Trophoblast cell (in vitro differentiated cells and primary cell): Measurements from ENCODE around the gene PDIA6.
A peak's percentile ranks its signal among the peaks of the same experiment; 100 is the strongest.

Source experiments
- DNase-seq, 2 donors: peaks; one replicate each; pipeline ENCODE4 v3.0.0-alpha.2; 2016
- H2AFZ ChIP-seq: 2 replicates; pipeline ENCODE4 v1.6.1; 2013; ENCODE audit warnings: low read length, moderate library complexity, mild to moderate bottlenecking; ENCODE audit not compliant: insufficient read depth, poor library complexity
- H2AK5ac ChIP-seq: 2 replicates; pipeline ENCODE4 v1.6.1; 2013; ENCODE audit warnings: mild to moderate bottlenecking, low read length
- H2BK120ac ChIP-seq: 2 replicates; pipeline ENCODE4 v1.6.1; 2013; ENCODE audit warnings: low read length, mild to moderate bottlenecking, moderate library complexity; ENCODE audit not compliant: insufficient read depth, poor library complexity
- H2BK12ac ChIP-seq: 2 replicates; pipeline ENCODE4 v1.6.1; 2013; ENCODE audit warnings: mild to moderate bottlenecking, low read length, moderate library complexity
- H2BK5ac ChIP-seq: 2 replicates; pipeline ENCODE4 v1.6.1; 2013; ENCODE audit warnings: low read length, low read depth, moderate library complexity, mild to moderate bottlenecking; ENCODE audit not compliant: poor library complexity
- H3K14ac ChIP-seq: 2 replicates; pipeline ENCODE4 v1.6.1; 2013; ENCODE audit warnings: mild to moderate bottlenecking, low read length
- H3K18ac ChIP-seq: 2 replicates; pipeline ENCODE4 v1.6.1; 2013; ENCODE audit warnings: mild to moderate bottlenecking, low read length
- H3K23ac ChIP-seq: 2 replicates; pipeline ENCODE4 v1.6.1; 2013; ENCODE audit warnings: low read length
- H3K27ac ChIP-seq: 2 replicates; pipeline ENCODE4 v1.5.1; 2013; ENCODE audit warnings: low read depth, mild to moderate bottlenecking, inconsistent platforms, low read length, moderate library complexity
- H3K27me3 ChIP-seq: 2 replicates; pipeline ENCODE4 v1.6.1; 2013; ENCODE audit warnings: inconsistent platforms, mild to moderate bottlenecking, low read length, moderate library complexity; ENCODE audit not compliant: insufficient read depth
- H3K36me3 ChIP-seq, 2 experiments: 1 replicate in 1 of 2; 2 replicates in 1 of 2; pipeline ENCODE4 v1.6.1; 2013; ENCODE audit warnings: low read length in 2 of 2, mild to moderate bottlenecking in 2 of 2, moderate library complexity in 1 of 2; ENCODE audit not compliant: insufficient read depth in 2 of 2, control insufficient read depth in 1 of 2
- H3K4ac ChIP-seq: 2 replicates; pipeline ENCODE4 v1.6.1; 2013; ENCODE audit warnings: low read depth, mild to moderate bottlenecking, low read length, moderate library complexity
- H3K4me1 ChIP-seq, 2 experiments: 1 replicate in 1 of 2; 2 replicates in 1 of 2; pipeline ENCODE4 v1.6.1; 2013; ENCODE audit warnings: low read length in 2 of 2, mild to moderate bottlenecking in 2 of 2, moderate library complexity in 1 of 2; ENCODE audit not compliant: insufficient read depth in 2 of 2, control insufficient read depth in 1 of 2
- H3K4me2 ChIP-seq: 2 replicates; pipeline ENCODE4 v1.6.1; 2013; ENCODE audit warnings: inconsistent platforms, mild to moderate bottlenecking, low read length, moderate library complexity
- H3K4me3 ChIP-seq: 2 replicates; pipeline ENCODE4 v1.5.1; 2013; ENCODE audit warnings: mild to moderate bottlenecking, low read depth, low read length, inconsistent platforms
- H3K79me1 ChIP-seq: one replicate; pipeline ENCODE4 v1.6.1; 2013; ENCODE audit warnings: low read length
- H3K79me2 ChIP-seq: 2 replicates; pipeline ENCODE4 v1.6.1; 2013; ENCODE audit warnings: low read length, mild to moderate bottlenecking; ENCODE audit not compliant: control insufficient read depth, insufficient read depth, poor library complexity
- H3K9ac ChIP-seq: 2 replicates; pipeline ENCODE4 v1.6.1; 2013; ENCODE audit warnings: mild to moderate bottlenecking, low read length
- H3K9me3 ChIP-seq: 2 replicates; pipeline ENCODE4 v1.6.1; 2013; ENCODE audit warnings: low read depth, mild to moderate bottlenecking, control low read depth, inconsistent platforms, low read length; ENCODE audit not compliant: insufficient read depth
- H4K12ac ChIP-seq: 2 replicates; pipeline ENCODE4 v1.6.1; 2013; ENCODE audit warnings: low read depth, mild to moderate bottlenecking, low read length, moderate library complexity
- H4K8ac ChIP-seq: 2 replicates; pipeline ENCODE4 v1.6.1; 2013; ENCODE audit warnings: low read depth, mild to moderate bottlenecking, low read length, moderate library complexity
- H4K91ac ChIP-seq: one replicate; pipeline ENCODE4 v1.6.1; 2013; ENCODE audit warnings: low read depth, mild to moderate bottlenecking, low read length, moderate library complexity
- WGBS: extraction: QIAGEN DNeasy Blood & Tissue Kit; methylation state at CpG from one replicate; pipeline ENCODE4 v1.1.7; 2013; ENCODE audit warnings: missing lambda C conversion rate; ENCODE audit not compliant: insufficient read length, insufficient coverage; ENCODE audit errors: extremely low coverage; 5-methylcytosine and 5-hydroxymethylcytosine counted together

Gene PDIA6

DNA sequence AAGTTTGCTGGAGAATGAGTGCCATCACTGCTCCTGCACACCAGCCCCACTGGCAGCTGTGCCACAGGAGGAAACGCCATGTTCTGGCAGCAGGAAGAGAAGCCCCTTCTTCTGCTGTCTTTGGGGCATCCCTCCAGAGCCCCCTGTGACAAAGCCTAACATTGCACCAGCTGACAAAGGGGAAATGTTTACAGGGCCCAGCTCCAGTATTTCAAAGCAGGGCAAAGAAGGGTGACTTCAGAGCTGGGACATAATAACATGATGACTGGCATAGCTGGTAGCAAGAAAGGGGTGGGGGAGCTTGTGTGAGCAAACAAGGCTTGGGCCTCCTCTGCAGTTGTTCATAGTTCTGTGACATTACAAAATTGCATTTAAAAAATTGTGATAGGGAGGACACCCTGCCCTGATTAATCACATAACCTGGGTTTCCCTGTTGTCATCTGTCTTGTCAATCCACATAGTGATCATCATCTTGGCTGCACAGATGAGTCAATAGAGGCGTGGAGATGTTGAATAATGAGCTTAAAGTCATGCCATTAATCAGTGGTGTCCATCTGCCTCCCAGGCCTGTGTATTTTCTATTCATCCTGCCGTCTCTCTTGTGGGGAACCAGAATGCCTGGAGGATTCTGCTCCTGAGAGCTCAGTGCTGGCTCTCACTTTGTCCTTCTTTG is 29.1 kb upstream of the PDIA6 start:
- Histone ChIP-seq H2AFZ (no peak overlapping the region), H2AK5ac (no peak overlapping the region), H3K18ac (no peak overlapping the region), H3K27ac (no peak overlapping the region), H3K36me3 (no peaks in the 10 kb centered on the region), H4K91ac (no peak overlapping the region), H3K23ac (no peak overlapping the region), H3K4me2 (no peak overlapping the region), H3K27me3 (no peaks in the 10 kb centered on the region), H4K12ac (no peak overlapping the region), H3K9ac (no peak overlapping the region), H3K79me2 (no peaks in the 10 kb centered on the region), H4K8ac (no peak overlapping the region), H3K14ac (no peak overlapping the region), H3K4ac (no peak overlapping the region), H3K79me1 (no peaks in the 10 kb centered on the region), H2BK120ac (no peak overlapping the region), H3K9me3 (peaks cover 9% of the 10 kb centered on the region), H3K4me1 (peaks cover 0 to 2% of the 10 kb centered on the region in 2 experiments), H3K4me3 (no peak overlapping the region), H2BK12ac (no peak overlapping the region), H2BK5ac (no peak overlapping the region)
- no peak for DNase-seq
- WGBS = no CpG with 5 or more reads among the region's 3 CpGs

DNA sequence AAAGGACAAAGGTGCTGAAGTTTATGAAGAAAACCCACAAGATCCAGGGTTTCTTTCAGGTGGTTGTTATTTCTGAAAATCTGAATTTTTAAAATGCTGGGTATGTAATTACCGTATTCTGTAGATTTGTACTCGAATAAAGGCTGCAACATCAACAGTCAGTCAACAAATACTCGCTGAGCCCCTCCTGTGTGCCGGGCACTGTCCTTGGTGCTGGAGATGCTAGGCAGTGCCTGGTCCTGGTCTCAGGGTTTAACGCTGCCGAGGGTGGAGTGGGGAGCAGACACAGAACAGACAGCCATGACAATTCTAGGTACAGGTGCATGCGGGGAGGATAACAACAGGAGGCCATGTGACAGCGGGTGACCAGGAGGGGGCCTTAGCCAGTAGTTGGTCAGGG is 27.2 kb upstream of the PDIA6 start:
- H2BK120ac ChIP-seq = no peak overlapping the region
- no peak overlapping the region for H3K9ac ChIP-seq
- no peak overlapping the region for H2BK5ac ChIP-seq
- H3K4me3 ChIP-seq = no peak overlapping the region
- no peaks in the 10 kb centered on the region for H3K36me3 ChIP-seq
- H2AFZ ChIP-seq = no peak overlapping the region
- H3K4me2 ChIP-seq = no peak overlapping the region
- H2BK12ac ChIP-seq = no peak overlapping the region
- no peak overlapping the region for H3K4ac ChIP-seq
- no peak overlapping the region for H3K27ac ChIP-seq
- H3K23ac ChIP-seq = no peak overlapping the region
- no peak overlapping the region for H2AK5ac ChIP-seq
- H3K27me3 ChIP-seq = no peaks in the 10 kb centered on the region
- H3K79me2 ChIP-seq = no peaks in the 10 kb centered on the region
- no peak overlapping the region for H4K91ac ChIP-seq
- H3K18ac ChIP-seq = no peak overlapping the region
- no peak overlapping the region for H4K8ac ChIP-seq
- no CpG with 5 or more reads among the region's 8 CpGs for WGBS
- H4K12ac ChIP-seq = no peak overlapping the region
- H3K9me3 ChIP-seq = peaks cover 9% of the 10 kb centered on the region
- no peaks in the 10 kb centered on the region for H3K79me1 ChIP-seq
- H3K14ac ChIP-seq = no peak overlapping the region
- DNase-seq = peak in 1 of 2 donors; percentile 36
- peaks cover 0 to 2% of the 10 kb centered on the region in 2 experiments for H3K4me1 ChIP-seq

DNA sequence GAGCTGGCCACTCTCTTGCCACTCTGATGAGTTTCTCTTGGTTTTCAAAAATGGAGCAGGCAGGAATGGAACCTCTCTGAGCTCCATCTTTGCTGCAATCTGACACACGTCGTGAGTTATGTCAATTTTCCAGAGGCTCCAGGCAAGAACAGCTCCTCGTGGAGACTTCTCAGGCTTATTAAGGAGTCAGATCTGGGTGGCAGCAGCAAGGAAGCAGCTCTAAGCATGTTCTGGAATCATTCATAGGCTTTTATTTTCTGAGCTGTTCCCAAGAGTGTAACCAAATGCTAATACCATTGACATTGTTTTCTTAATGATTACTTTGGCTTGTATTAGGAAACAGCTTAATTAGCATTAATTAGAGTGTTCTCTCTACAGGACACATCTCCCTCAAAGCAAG is 26.1 kb upstream of the PDIA6 start:
- Histone ChIP-seq H3K79me1 (no peaks in the 10 kb centered on the region), H3K23ac (no peak overlapping the region), H3K27me3 (no peaks in the 10 kb centered on the region), H3K9ac (no peak overlapping the region), H2BK5ac (no peak overlapping the region), H2BK120ac (no peak overlapping the region), H2BK12ac (no peak overlapping the region), H3K79me2 (no peaks in the 10 kb centered on the region), H3K9me3 (peaks cover 9% of the 10 kb centered on the region), H3K4me1 (no peaks in the 10 kb centered on the region), H2AK5ac (no peak overlapping the region), H3K4me3 (no peak overlapping the region), H3K4ac (no peak overlapping the region), H2AFZ (no peak overlapping the region), H3K36me3 (no peaks in the 10 kb centered on the region), H3K27ac (no peak overlapping the region), H4K91ac (no peak overlapping the region), H3K4me2 (no peak overlapping the region), H4K12ac (no peak overlapping the region), H4K8ac (no peak overlapping the region), H3K14ac (no peak overlapping the region), H3K18ac (no peak overlapping the region)
- no CpG with 5 or more reads among the region's 3 CpGs for WGBS
- no peak for DNase-seq

DNA sequence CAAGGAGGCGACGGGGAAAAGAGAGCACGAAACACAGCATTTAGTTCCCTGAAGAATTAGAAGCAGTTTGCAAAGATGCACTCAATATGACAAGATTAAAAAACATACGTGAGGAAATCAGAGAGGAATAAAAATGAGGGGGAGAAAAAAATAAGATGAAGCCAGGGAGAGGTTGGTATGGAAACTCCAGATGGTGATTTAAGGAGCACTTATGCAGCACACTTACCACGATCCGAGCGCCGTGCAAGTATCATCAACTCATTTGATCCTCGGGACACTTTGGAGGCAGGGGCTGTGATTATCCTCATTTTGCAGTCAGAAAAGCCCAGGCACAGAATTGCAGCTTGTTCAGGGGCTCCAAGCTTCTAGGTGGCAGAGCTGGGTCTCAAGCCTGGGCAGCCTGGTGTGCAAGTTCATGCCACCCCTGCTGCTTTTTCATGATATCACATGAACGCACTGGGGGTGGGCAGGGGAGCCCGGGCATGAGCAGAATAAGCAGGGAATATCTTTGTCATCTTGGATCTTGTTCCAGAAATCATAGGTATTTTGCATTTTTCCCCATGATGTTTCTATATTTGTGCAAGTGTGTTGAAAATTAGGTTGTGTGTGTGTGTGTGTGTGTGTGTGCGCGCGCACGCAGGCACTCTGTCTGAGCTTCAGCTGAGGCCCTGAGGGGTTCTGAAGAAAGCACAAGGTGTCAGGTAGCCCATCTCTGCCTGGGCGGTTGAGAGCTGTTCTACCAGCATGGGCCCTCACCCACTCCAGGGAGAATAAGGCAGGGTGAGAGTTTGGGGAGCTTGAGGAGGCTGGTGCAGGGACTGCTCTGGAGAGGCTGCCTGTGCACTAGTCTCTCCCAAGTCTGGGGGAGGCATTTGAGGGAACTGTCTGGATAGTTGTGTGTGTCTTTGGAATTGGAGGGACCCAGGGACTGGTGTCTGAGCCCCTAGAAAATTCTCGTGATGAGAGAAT is 25.0 kb upstream of the PDIA6 start:
- no CpG with 5 or more reads among the region's 17 CpGs for WGBS
- peaks cover 9% of the 10 kb centered on the region for H3K9me3 ChIP-seq

More for the DNA sequence above, 25.0 kb upstream of the PDIA6 start:
- H4K8ac ChIP-seq = no peak overlapping the region
- H3K23ac ChIP-seq = no peak overlapping the region
- H3K27ac ChIP-seq = no peak overlapping the region
- no peak overlapping the region for H3K14ac ChIP-seq
- H3K18ac ChIP-seq = no peak overlapping the region
- H3K4me1 ChIP-seq = peaks cover 0 to under 1% of the 10 kb centered on the region in 2 experiments
- no peak overlapping the region for H3K9ac ChIP-seq
- H3K4me3 ChIP-seq = no peak overlapping the region
- H2BK5ac ChIP-seq = no peak overlapping the region
- no peak overlapping the region for H2BK120ac ChIP-seq
- H3K4me2 ChIP-seq = no peak overlapping the region
- no peaks in the 10 kb centered on the region for H3K36me3 ChIP-seq
- H4K91ac ChIP-seq = no peak overlapping the region
- H3K27me3 ChIP-seq = no peaks in the 10 kb centered on the region
- no peak overlapping the region for H2BK12ac ChIP-seq
- no peak for DNase-seq
- no peaks in the 10 kb centered on the region for H3K79me2 ChIP-seq
- no peak overlapping the region for H2AFZ ChIP-seq
- no peak overlapping the region for H3K4ac ChIP-seq
- H4K12ac ChIP-seq = no peak overlapping the region
- no peak overlapping the region for H2AK5ac ChIP-seq
- no peaks in the 10 kb centered on the region for H3K79me1 ChIP-seq
